PC-3 (cell line): ENCODE results near the gene PHF19. TPM values are rescaled to one million over a fixed set of nuclear protein-coding genes. Genes with fewer than 3 reads are reported as not detected.

Experiments
- ATAC-seq: fragments of 200-7000 bp; cut with Tn5 transposase; 2 replicates; pipeline ENCODE4 v1.9.1; 2020; ENCODE audit warnings: mild to moderate bottlenecking, moderate library complexity
- BruUV-seq: library from RNA; stranded (reverse); fragments of 400-500 nt; replicated peaks from 2 replicates; lab custom pipeline; 2021; lab: Mats Ljungman, UMichigan
- CTCF ChIA-PET: fragments of 300-600 bp; sonication (Branson Sonifier 250); formaldehyde crosslinking; loops from one replicate; lab custom pipeline; 2022; ENCODE audit warnings: antibody characterized with exemption; lab: Charles Lee
- POLR2A ChIA-PET: fragments of 300-600 bp; sonication (Branson Sonifier 250); formaldehyde crosslinking; loops from one replicate; lab custom pipeline; 2022; ENCODE audit warnings: antibody characterized with exemption; ENCODE audit not compliant: unreplicated experiment; lab: Charles Lee
- DNase-seq: peaks from one replicate; pipeline ENCODE4 v3.0.0-alpha.2; 2015
- H2AFZ ChIP-seq: fragments of 300-600 bp; sonication (generic); 2 replicates; pipeline ENCODE4 v1.6.0; 2016; ENCODE audit warnings: antibody characterized with exemption, low read length
- H3F3A ChIP-seq: fragments of 300-600 bp; sonication (generic); one replicate; pipeline ENCODE4 v1.6.0; 2017; ENCODE audit warnings: antibody characterized with exemption, low read length, control low read depth, mild to moderate bottlenecking; ENCODE audit not compliant: unreplicated experiment
- H3K27ac ChIP-seq: fragments of 300-600 bp; sonication (generic); 2 replicates; pipeline ENCODE4 v1.5.1; 2016; ENCODE audit warnings: mild to moderate bottlenecking, low read length
- H3K27me3 ChIP-seq: fragments of 300-600 bp; sonication (generic); 2 replicates; pipeline ENCODE4 v1.6.1; 2016; ENCODE audit warnings: low read length, mixed read lengths
- H3K36me3 ChIP-seq: fragments of 300-600 bp; sonication (generic); 2 replicates; pipeline ENCODE4 v1.6.1; 2016; ENCODE audit warnings: low read depth, mixed run types, low read length, mixed read lengths
- H3K4me1 ChIP-seq: fragments of 300-600 bp; sonication (generic); 2 replicates; pipeline ENCODE4 v1.5.1; 2016; ENCODE audit warnings: low read length; ENCODE audit not compliant: insufficient read depth
- H3K4me2 ChIP-seq: fragments of 300-600 bp; sonication (generic); 2 replicates; pipeline ENCODE4 v1.6.0; 2016; ENCODE audit warnings: low read length
- H3K4me3 ChIP-seq: fragments of 300-600 bp; sonication (generic); 2 replicates; pipeline ENCODE4 v1.5.1; 2016; ENCODE audit warnings: mild to moderate bottlenecking, low read length, mixed read lengths
- H3K79me2 ChIP-seq: fragments of 300-600 bp; sonication (generic); 2 replicates; pipeline ENCODE4 v1.6.1; 2017; ENCODE audit warnings: low read length, mixed read lengths
- H3K9ac ChIP-seq: fragments of 300-600 bp; sonication (generic); 2 replicates; pipeline ENCODE4 v1.6.0; 2016; ENCODE audit warnings: mild to moderate bottlenecking, low read length
- H3K9me2 ChIP-seq: fragments of 300-600 bp; sonication (generic); replicated peaks from 2 replicates; pipeline ENCODE4 v1.6.1; 2016; ENCODE audit warnings: mixed run types, low read length, mixed read lengths
- H3K9me3 ChIP-seq: fragments of 300-600 bp; sonication (generic); 2 replicates; pipeline ENCODE4 v1.6.1; 2016; ENCODE audit warnings: low read length, mixed read lengths
- H4K20me1 ChIP-seq: fragments of 300-600 bp; sonication (generic); 2 replicates; pipeline ENCODE4 v1.6.1; 2016; ENCODE audit warnings: low read length, mixed read lengths
- EZH2 ChIP-seq: fragments of 300-600 bp; sonication (generic); IDR thresholded peaks from one replicate; pipeline ENCODE4 v1.6.1; 2017; ENCODE audit warnings: antibody characterized with exemption, mild to moderate bottlenecking, low read length; ENCODE audit not compliant: unreplicated experiment
- EZH2phosphoT487 ChIP-seq: fragments of 300-600 bp; sonication (generic); IDR thresholded peaks from 2 replicates; pipeline ENCODE4 v1.6.1; 2018; ENCODE audit warnings: mild to moderate bottlenecking, antibody characterized with exemption, low read length, borderline replicate concordance
- intact Hi-C: fragments of 100-400 bp; cut with micrococcal nuclease; formaldehyde crosslinking; loops from 2 replicates; pipeline ENCODE4 v1.9.0; 2023
- total RNA-seq: library from RNA; depleted of rRNA; stranded (reverse); fragments of >200 nt; gene quantifications from 2 replicates; pipeline ENCODE4 v1.2.3, GENCODE V29; 2014
- TF ChIP-seq, protein P1 (sequence below): fragments of 300-600 bp; sonication (generic); conservative IDR thresholded peaks from 2 replicates; pipeline ENCODE4 v1.5.1; 2017; ENCODE audit warnings: antibody characterized with exemption, low read depth, mild to moderate bottlenecking, low read length

PHF19 gene
- total RNA-seq, 1 experiment from 2014 or later: 104 TPM

DNA sequence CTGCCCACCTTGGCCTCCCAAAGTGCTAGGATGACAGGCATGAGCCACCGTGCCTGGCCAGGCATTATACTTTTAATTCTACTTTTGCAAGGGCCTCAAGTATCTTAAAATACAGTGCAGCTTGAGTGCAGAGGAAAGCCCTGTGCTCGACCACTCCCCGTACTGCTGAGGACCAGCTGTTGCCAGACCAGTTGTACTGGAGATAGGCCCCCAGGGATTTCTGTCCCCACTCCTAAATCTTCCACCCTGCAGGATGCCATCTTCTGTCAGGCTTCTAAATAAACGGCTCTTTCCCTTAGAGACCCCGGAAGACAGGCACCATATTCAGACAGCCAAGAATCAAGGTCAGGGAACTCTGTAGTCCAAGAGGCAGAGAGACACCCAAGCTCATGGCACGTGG is 17.6 kb downstream of the PHF19 start:
- POLR2A ChIA-PET: no interaction called here
- DNase-seq (no peak), ATAC-seq (no peak)
- no peaks in the 10 kb centered on the region for H3K79me2 ChIP-seq
- H3K36me3 ChIP-seq: peaks cover 9% of the 10 kb centered on the region; the same call in 1 of the 2 replicates
- CTCF ChIA-PET: no interaction called here
- no peak overlapping the region for H3K4me2 ChIP-seq
- no peaks in the 10 kb centered on the region for H3F3A ChIP-seq
- H3K9ac ChIP-seq: no peak overlapping the region
- no peak overlapping the region for H3K27ac ChIP-seq
- no TSS peak for BruUV-seq
- no peaks in the 10 kb centered on the region for H4K20me1 ChIP-seq
- H2AFZ ChIP-seq: no peak overlapping the region
- H3K4me3 ChIP-seq: no peak overlapping the region
- TF ChIP-seq EZH2: no peak
- TF ChIP-seq EZH2phosphoT487: no peak
- TF ChIP-seq, protein P1, sequence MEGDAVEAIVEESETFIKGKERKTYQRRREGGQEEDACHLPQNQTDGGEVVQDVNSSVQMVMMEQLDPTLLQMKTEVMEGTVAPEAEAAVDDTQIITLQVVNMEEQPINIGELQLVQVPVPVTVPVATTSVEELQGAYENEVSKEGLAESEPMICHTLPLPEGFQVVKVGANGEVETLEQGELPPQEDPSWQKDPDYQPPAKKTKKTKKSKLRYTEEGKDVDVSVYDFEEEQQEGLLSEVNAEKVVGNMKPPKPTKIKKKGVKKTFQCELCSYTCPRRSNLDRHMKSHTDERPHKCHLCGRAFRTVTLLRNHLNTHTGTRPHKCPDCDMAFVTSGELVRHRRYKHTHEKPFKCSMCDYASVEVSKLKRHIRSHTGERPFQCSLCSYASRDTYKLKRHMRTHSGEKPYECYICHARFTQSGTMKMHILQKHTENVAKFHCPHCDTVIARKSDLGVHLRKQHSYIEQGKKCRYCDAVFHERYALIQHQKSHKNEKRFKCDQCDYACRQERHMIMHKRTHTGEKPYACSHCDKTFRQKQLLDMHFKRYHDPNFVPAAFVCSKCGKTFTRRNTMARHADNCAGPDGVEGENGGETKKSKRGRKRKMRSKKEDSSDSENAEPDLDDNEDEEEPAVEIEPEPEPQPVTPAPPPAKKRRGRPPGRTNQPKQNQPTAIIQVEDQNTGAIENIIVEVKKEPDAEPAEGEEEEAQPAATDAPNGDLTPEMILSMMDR: no peak
- H3K9me3 ChIP-seq: no peaks in the 10 kb centered on the region
- intact Hi-C loops: no loop called here
- H3K4me1 ChIP-seq: no peaks in the 10 kb centered on the region
- H3K9me2 ChIP-seq: no peaks in the 10 kb centered on the region
- no peaks in the 10 kb centered on the region for H3K27me3 ChIP-seq

DNA sequence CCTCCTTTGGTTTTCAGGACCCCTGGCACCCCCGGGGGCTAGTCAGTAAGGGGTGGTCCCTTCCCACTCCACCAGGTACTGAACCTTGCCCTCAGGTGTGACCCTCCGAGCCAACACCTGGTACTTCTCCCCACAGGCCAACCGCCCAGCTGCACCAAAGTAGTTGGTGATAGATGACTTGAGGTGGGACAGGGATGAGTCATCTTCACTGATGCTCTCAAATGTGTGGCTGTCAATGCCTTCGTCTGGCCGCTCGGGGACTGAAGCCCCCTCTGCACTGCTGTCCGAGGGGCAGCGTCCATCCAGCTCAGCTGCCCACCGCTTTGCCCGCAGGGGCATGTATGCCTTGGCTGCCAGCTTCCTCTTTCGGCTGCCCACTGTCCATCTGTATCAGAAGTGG is 19.1 kb downstream of the PHF19 start:
- peaks cover 9% of the 10 kb centered on the region; the same call in 1 of the 2 replicates for H3K36me3 ChIP-seq
- no peak for TF ChIP-seq EZH2
- TF ChIP-seq, protein P1: no peak
- TF ChIP-seq EZH2phosphoT487: no peak
- H3K9ac ChIP-seq: no peak overlapping the region
- ChIA-PET CTCF (no interaction called here), POLR2A (no interaction called here)
- H3F3A ChIP-seq: no peaks in the 10 kb centered on the region
- no peak overlapping the region for H3K4me2 ChIP-seq
- no peaks in the 10 kb centered on the region for H4K20me1 ChIP-seq
- no TSS peak for BruUV-seq
- no peaks in the 10 kb centered on the region for H3K9me2 ChIP-seq
- H2AFZ ChIP-seq: no peak overlapping the region
- H3K27ac ChIP-seq: no peak overlapping the region
- no peak for DNase-seq
- no peaks in the 10 kb centered on the region for H3K79me2 ChIP-seq
- no peaks in the 10 kb centered on the region for H3K9me3 ChIP-seq
- H3K4me1 ChIP-seq: no peaks in the 10 kb centered on the region
- no peak for ATAC-seq
- no peaks in the 10 kb centered on the region for H3K27me3 ChIP-seq
- intact Hi-C loops: no loop called here
- H3K4me3 ChIP-seq: no peak overlapping the region

DNA sequence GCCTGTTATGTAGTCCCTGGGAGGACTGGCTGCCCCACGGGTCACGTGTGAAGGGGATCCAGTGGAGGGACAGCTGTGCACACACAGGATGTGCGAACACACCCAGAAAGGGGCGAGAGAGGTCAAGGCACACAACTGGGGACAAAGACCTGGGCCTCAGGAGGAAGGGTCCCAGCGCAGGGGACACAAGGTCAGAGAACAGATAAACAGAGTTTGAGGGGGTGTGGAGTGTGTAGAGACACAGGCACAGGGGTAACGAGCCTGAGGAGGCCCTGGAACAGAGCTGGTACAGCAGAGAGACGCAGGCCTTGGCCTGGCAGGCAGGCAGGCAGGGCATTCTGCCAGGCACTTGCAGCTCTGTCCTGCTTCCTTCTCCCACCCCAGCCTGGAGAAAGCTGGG is 19.5 kb downstream of the PHF19 start:
- ChIA-PET CTCF (no interaction called here), POLR2A (no interaction called here)
- Histone ChIP-seq H3K36me3 (peaks cover 9% of the 10 kb centered on the region; the same call in 1 of the 2 replicates), H3K9me2 (no peaks in the 10 kb centered on the region), H3F3A (no peaks in the 10 kb centered on the region), H3K27me3 (no peaks in the 10 kb centered on the region), H2AFZ (no peak overlapping the region), H3K9me3 (no peaks in the 10 kb centered on the region), H3K4me3 (no peak overlapping the region), H3K4me1 (no peaks in the 10 kb centered on the region), H3K27ac (no peak overlapping the region), H3K9ac (no peak overlapping the region), H3K4me2 (no peak overlapping the region), H3K79me2 (no peaks in the 10 kb centered on the region), H4K20me1 (no peaks in the 10 kb centered on the region)
- BruUV-seq: no TSS peak
- intact Hi-C loops: no loop called here
- TF ChIP-seq, protein P1: no peak
- TF ChIP-seq EZH2phosphoT487: no peak
- TF ChIP-seq EZH2: no peak
- ATAC-seq: no peak
- DNase-seq: no peak
